A549 (cell line): Measurements from ENCODE around the gene DLG2. TPM values are rescaled to one million over a fixed set of nuclear protein-coding genes. Genes with fewer than 3 reads are reported as not detected.

ENCODE experiments used
- ATAC-seq, 2 experiments: fragments of 200-7000 bp in 1 of 2; fragments of >200 bp in 1 of 2; cut with Nextera tagmentation in 1 of 2; cut with Tn5 transposase in 1 of 2; 3 replicates each; pipeline versions ENCODE4 v1.8.0 to v1.9.1; 2018 to 2020; ENCODE audit warnings: mild to moderate bottlenecking in 1 of 2, moderate library complexity in 1 of 2
- CTCF ChIA-PET: fragments of 300-600 bp; sonication (Branson Sonifier 250); formaldehyde crosslinking; extraction: SDS; loops from one replicate; lab custom pipeline; 2021; ENCODE audit warnings: antibody characterized with exemption, inconsistent platforms; lab: Yijun Ruan, JAX
- POLR2A ChIA-PET: fragments of 350-600 bp; formaldehyde crosslinking; extraction: SDS; loops from one replicate; lab custom pipeline; 2021; ENCODE audit warnings: antibody characterized with exemption, inconsistent platforms; lab: Yijun Ruan, JAX
- DNase-seq, 2 experiments: peaks; one replicate each; pipeline versions ENCODE4 v3.0.0 to v3.0.0-alpha.2; 2011 to 2016; ENCODE audit warnings: low read depth in 1 of 2, low spot score in 1 of 2
- FAIRE-seq: peaks from 2 replicates; lab custom pipeline; 2011; peaks lifted over from hg19 to GRCh38; lab: Jason Lieb, UNC
- H3K27ac ChIP-seq, 2 experiments: fragments of >200 bp; sonication (Bioruptor Twin); formaldehyde crosslinking; 3 replicates each; pipeline ENCODE4 v1.5.1; 2016 to 2017
- H3K4me1 ChIP-seq: fragments of >200 bp; sonication (Bioruptor Twin); formaldehyde crosslinking; 3 replicates; pipeline ENCODE4 v1.6.1; 2016
- H3K4me2 ChIP-seq: fragments of >200 bp; sonication (Bioruptor Twin); formaldehyde crosslinking; 3 replicates; pipeline ENCODE4 v1.6.1; 2016
- H3K4me3 ChIP-seq: fragments of >200 bp; sonication (Bioruptor Twin); formaldehyde crosslinking; 3 replicates; pipeline ENCODE4 v1.5.1; 2016
- H3K9me3 ChIP-seq: fragments of >200 bp; sonication (Bioruptor Twin); formaldehyde crosslinking; 3 replicates; pipeline ENCODE4 v1.6.1; 2016
- CBX2 ChIP-seq: fragments of 200-600 bp; sonication (generic); IDR thresholded peaks from 2 replicates; pipeline ENCODE4 v1.6.1; 2016; ENCODE audit warnings: low read depth, mild to moderate bottlenecking, borderline replicate concordance
- ELK1 ChIP-seq: fragments of 150-350 bp; IDR thresholded peaks from 2 replicates; pipeline ENCODE4 v1.6.1; 2014; ENCODE audit warnings: low read depth, mild to moderate bottlenecking, low read length
- EP300 ChIP-seq, 2 experiments: fragments of >200 bp; sonication (Bioruptor Twin); formaldehyde crosslinking; IDR thresholded peaks; 2 replicates in 1 of 2; 3 replicates in 1 of 2; pipeline ENCODE4 v1.6.1; 2016 to 2017
- ESRRA ChIP-seq: fragments of 150-350 bp; IDR thresholded peaks from 2 replicates; pipeline ENCODE4 v1.6.1; 2014; ENCODE audit warnings: mild to moderate bottlenecking, low read length, borderline replicate concordance
- HDAC2 ChIP-seq: fragments of 200-600 bp; sonication (generic); IDR thresholded peaks from 2 replicates; pipeline ENCODE4 v1.6.1; 2016
- HEYL ChIP-seq: fragments of 250-450 bp; sonication (Bioruptor Pico); IDR thresholded peaks from 2 replicates; pipeline ENCODE4 v1.8.0; 2021; ENCODE audit warnings: mild to moderate bottlenecking, moderate library complexity
- HOXA7 ChIP-seq: fragments of 250-450 bp; sonication (Bioruptor Pico); IDR thresholded peaks from 2 replicates; pipeline ENCODE4 v1.5.0; 2020; ENCODE audit warnings: mild to moderate bottlenecking, moderate library complexity
- HOXB13 ChIP-seq: fragments of 250-450 bp; sonication (Bioruptor Pico); IDR thresholded peaks from 2 replicates; pipeline ENCODE4 v1.5.0; 2020; ENCODE audit warnings: low read depth, mild to moderate bottlenecking, moderate library complexity
- HOXB5 ChIP-seq: fragments of 250-450 bp; sonication (Bioruptor Pico); IDR thresholded peaks from 2 replicates; pipeline ENCODE4 v1.5.0; 2020; ENCODE audit warnings: mild to moderate bottlenecking, moderate library complexity
- JUN ChIP-seq, 2 experiments: fragments of >200 bp; sonication (Bioruptor Twin); formaldehyde crosslinking; IDR thresholded peaks; 2 replicates in 1 of 2; 3 replicates in 1 of 2; pipeline ENCODE4 v1.6.1; 2016 to 2017
- KDM1A ChIP-seq: fragments of 200-600 bp; sonication (generic); IDR thresholded peaks from 2 replicates; pipeline ENCODE4 v1.6.1; 2016; ENCODE audit warnings: low read depth, mild to moderate bottlenecking
- KDM5A ChIP-seq: fragments of 200-600 bp; sonication (generic); IDR thresholded peaks from 2 replicates; pipeline ENCODE4 v1.6.1; 2016; ENCODE audit warnings: antibody characterized with exemption, mild to moderate bottlenecking
- MAFK ChIP-seq: fragments of 450-650 bp; IDR thresholded peaks from 2 replicates; pipeline ENCODE4 v1.6.1; 2014; ENCODE audit not compliant: partially characterized antibody
- MAZ ChIP-seq: fragments of 150-350 bp; IDR thresholded peaks from 2 replicates; pipeline ENCODE4 v1.6.1; 2014; ENCODE audit warnings: antibody characterized with exemption, low read depth, low read length, borderline replicate concordance
- NFE2L2 ChIP-seq: fragments of 150-350 bp; conservative IDR thresholded peaks from 2 replicates; pipeline ENCODE4 v1.6.1; 2014; ENCODE audit warnings: low read length
- NPAS2 ChIP-seq: fragments of 250-450 bp; sonication (Bioruptor Pico); IDR thresholded peaks from 2 replicates; pipeline ENCODE4 v1.8.0; 2022; ENCODE audit warnings: mild to moderate bottlenecking, moderate library complexity, borderline replicate concordance
- PHF8 ChIP-seq: fragments of 200-600 bp; sonication (generic); IDR thresholded peaks from 2 replicates; pipeline ENCODE4 v1.6.1; 2016; ENCODE audit warnings: low read depth, mild to moderate bottlenecking, antibody characterized with exemption, moderate library complexity, borderline replicate concordance
- RAD21 ChIP-seq, 2 experiments: fragments of >200 bp in 1 of 2; sonication (Bioruptor Twin) in 1 of 2; formaldehyde crosslinking in 1 of 2; IDR thresholded peaks in 1 of 2; conservative IDR thresholded peaks in 1 of 2; 2 replicates in 1 of 2; 3 replicates in 1 of 2; pipeline ENCODE4 v1.6.1; 2012 to 2018; ENCODE audit warnings: inconsistent platforms in 1 of 2
- RCOR1 ChIP-seq: fragments of 150-350 bp; IDR thresholded peaks from 2 replicates; pipeline ENCODE4 v1.6.1; 2014; ENCODE audit warnings: antibody characterized with exemption, low read length, low read depth
- RNF2 ChIP-seq: fragments of 200-600 bp; sonication (generic); IDR thresholded peaks from 2 replicates; pipeline ENCODE4 v1.6.1; 2016; ENCODE audit warnings: low read depth, mild to moderate bottlenecking, antibody characterized with exemption, moderate library complexity, borderline replicate concordance
- SREBF2 ChIP-seq: fragments of 450-650 bp; IDR thresholded peaks from 2 replicates; pipeline ENCODE4 v1.6.1; 2014; ENCODE audit warnings: mild to moderate bottlenecking, moderate library complexity
- USF2 ChIP-seq: fragments of 450-650 bp; IDR thresholded peaks from 2 replicates; pipeline ENCODE4 v1.6.1; 2014; ENCODE audit warnings: antibody characterized with exemption
- ZC3H11A ChIP-seq: fragments of 450-650 bp; IDR thresholded peaks from 2 replicates; pipeline ENCODE4 v1.6.1; 2014; ENCODE audit warnings: antibody characterized with exemption, mild to moderate bottlenecking
- ZFP36 ChIP-seq: fragments of 450-650 bp; IDR thresholded peaks from 2 replicates; pipeline ENCODE4 v1.6.1; 2014; ENCODE audit warnings: borderline replicate concordance; ENCODE audit not compliant: partially characterized antibody
- ZNF302 ChIP-seq: fragments of 250-450 bp; sonication (Bioruptor Pico); IDR thresholded peaks from 2 replicates; pipeline ENCODE4 v1.9.0; 2021; ENCODE audit warnings: inconsistent platforms, mild to moderate bottlenecking, moderate library complexity
- ZSCAN20 ChIP-seq: fragments of 250-450 bp; sonication (Bioruptor Pico); IDR thresholded peaks from 2 replicates; pipeline ENCODE4 v1.8.0; 2022; ENCODE audit warnings: mild to moderate bottlenecking, moderate library complexity
- WGBS: methylation state at CpG from one replicate; pipeline ENCODE4 v1.1.6; 2017; ENCODE audit errors: missing lambda C conversion rate; 5-methylcytosine and 5-hydroxymethylcytosine counted together
- polyA plus RNA-seq, 4 experiments: library from polyadenylated mRNA; depleted of rRNA in 3 of 4; stranded (reverse); fragments of >200 nt; fragmentation: RNase III in 1 of 4; extraction: RNeasy Plus Mini Kit Qiagen cat#74134 plus additional on column Dnase treatment in 1 of 4; gene quantifications; 2 replicates in 3 of 4; 3 replicates in 1 of 4; pipeline ENCODE4 v1.2.3, GENCODE V29; 2011 to 2017
- TF ChIP-seq, protein P1 (sequence below): fragments of >200 bp; sonication (Bioruptor Twin); formaldehyde crosslinking; IDR thresholded peaks from 2 replicates; pipeline ENCODE4 v1.6.1; 2016
- TF ChIP-seq, protein P2 (sequence below): IDR thresholded peaks from 2 replicates; pipeline ENCODE4 v1.6.1; 2012
- TF ChIP-seq, protein P3 (sequence below): IDR thresholded peaks from 2 replicates; pipeline ENCODE4 v1.6.1; 2012; ENCODE audit warnings: low read depth, borderline replicate concordance
- TF ChIP-seq, protein P4 (sequence below): fragments of 250-450 bp; sonication (Bioruptor Pico); IDR thresholded peaks from 2 replicates; pipeline ENCODE4 v1.5.0; 2020; ENCODE audit warnings: low read depth, mild to moderate bottlenecking, moderate library complexity
- TF ChIP-seq, protein P5 (sequence below): IDR thresholded peaks from 2 replicates; pipeline ENCODE4 v1.6.1; 2012

The DLG2 gene
- polyA plus RNA-seq, 2 of the 4 experiments (the other 2 are of a cell fraction): 0.26 to 0.79 TPM

DNA sequence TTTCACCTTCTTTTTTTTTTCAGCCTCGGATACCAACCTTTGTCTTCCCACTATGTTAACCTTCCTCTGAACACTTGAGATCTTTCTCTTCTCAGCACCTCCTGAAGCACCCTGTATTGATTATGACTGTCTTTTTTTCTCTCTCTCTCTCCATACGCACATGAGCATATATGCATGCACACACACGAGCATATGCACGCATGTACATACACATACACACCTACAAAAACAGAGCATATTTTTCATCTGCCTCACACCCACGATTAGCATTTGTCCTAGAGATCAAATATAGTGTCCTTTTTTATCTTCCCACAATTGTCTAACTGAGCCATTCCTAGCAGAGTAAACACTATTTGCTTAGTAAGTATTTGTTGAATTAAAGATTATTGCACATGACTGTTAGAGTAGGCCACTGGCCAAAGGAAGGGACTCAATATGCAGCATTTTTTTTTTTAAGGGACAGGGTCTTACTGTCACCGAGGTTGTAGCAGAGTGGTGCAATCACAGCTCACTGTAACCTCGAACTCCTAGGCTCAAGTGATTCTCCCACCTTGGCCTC is 1718.8 kb downstream of the DLG2 start (continued):
- TF ChIP-seq ESRRA: no peak
- TF ChIP-seq EP300 (IDR thresholded peaks at IDR 0.05): no peak
- TF ChIP-seq, protein P1, sequence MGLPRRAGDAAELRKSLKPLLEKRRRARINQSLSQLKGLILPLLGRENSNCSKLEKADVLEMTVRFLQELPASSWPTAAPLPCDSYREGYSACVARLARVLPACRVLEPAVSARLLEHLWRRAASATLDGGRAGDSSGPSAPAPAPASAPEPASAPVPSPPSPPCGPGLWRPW: no peak
- no peak for TF ChIP-seq HDAC2
- TF ChIP-seq ZNF302 (CRISPR knock-in tag): no peak

- POLR2A ChIA-PET: no interaction called here
- FAIRE-seq (no peak), ATAC-seq (no peak)
- H3K27ac ChIP-seq: no peak overlapping the region
- TF ChIP-seq, protein P2, sequence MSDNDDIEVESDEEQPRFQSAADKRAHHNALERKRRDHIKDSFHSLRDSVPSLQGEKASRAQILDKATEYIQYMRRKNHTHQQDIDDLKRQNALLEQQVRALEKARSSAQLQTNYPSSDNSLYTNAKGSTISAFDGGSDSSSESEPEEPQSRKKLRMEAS: no peak
- no peak for TF ChIP-seq ZC3H11A
- TF ChIP-seq USF2: no peak
- TF ChIP-seq SREBF2: no peak
- TF ChIP-seq EP300 (IDR thresholded peaks at IDR 0.05): no peak
- no peak for TF ChIP-seq NPAS2 (CRISPR knock-in tag)
- TF ChIP-seq JUN (IDR thresholded peaks at IDR 0.05): no peak
- TF ChIP-seq KDM5A: no peak
- no peak for TF ChIP-seq NFE2L2
- TF ChIP-seq ZSCAN20: no peak
- no peak for TF ChIP-seq MAZ
- TF ChIP-seq PHF8: no peak
- no peak for TF ChIP-seq HOXA7
- TF ChIP-seq, all 56 proteins: peak for 0
- H3K9me3 ChIP-seq: no peaks in the 10 kb centered on the region
- no peaks in the 10 kb centered on the region for H3K4me1 ChIP-seq
- H3K4me3 ChIP-seq: no peak overlapping the region
- no peak for DNase-seq
- H3K4me2 ChIP-seq: no peak overlapping the region
- CTCF ChIA-PET: interaction anchor here (0.7 kb wide), 1 partner anchor 565 kb away, joined by 3 read pairs; no protein-coding TSS in a partner anchor
Observed at GRCh38 chr11:83895516-83895915, 1731.6 kb downstream of the DLG2 start.

DNA sequence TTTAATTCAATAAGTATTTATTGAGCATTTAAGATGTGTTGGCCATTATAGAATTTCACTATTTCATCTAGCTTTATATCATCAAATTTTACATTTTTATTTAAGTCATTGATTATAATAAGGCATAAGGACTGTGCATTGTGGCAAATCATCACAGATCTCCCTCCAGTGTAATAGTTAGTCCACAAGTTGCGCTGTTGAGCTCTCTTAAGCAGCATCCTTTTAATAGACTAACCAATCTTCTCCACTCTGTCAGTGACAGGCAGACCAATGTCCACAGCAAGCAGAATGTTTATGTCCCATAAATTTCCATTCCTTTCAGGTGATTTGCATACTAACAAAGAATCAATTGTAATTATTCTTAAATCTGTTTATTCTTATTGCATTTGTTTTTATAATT is 1745.7 kb downstream of the DLG2 start:
- 0% methylated on average over 1 of the region's 1 CpG for WGBS
- TF ChIP-seq RAD21 (conservative IDR thresholded peaks at IDR 0.05 in 1 of 2, IDR thresholded peaks at IDR 0.05 in 1 of 2): no peak
- no peak for TF ChIP-seq CBX2
- TF ChIP-seq KDM1A: no peak
- no peak for TF ChIP-seq RNF2
- no peak for TF ChIP-seq HOXB13 (CRISPR knock-in tag)
- TF ChIP-seq ESRRA: no peak
- TF ChIP-seq ZFP36: no peak
- TF ChIP-seq HOXB5 (CRISPR knock-in tag): no peak
- no peak for TF ChIP-seq ELK1
- TF ChIP-seq, protein P3, sequence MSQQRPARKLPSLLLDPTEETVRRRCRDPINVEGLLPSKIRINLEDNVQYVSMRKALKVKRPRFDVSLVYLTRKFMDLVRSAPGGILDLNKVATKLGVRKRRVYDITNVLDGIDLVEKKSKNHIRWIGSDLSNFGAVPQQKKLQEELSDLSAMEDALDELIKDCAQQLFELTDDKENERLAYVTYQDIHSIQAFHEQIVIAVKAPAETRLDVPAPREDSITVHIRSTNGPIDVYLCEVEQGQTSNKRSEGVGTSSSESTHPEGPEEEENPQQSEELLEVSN: no peak
- no peak for TF ChIP-seq RCOR1
- TF ChIP-seq, protein P4, sequence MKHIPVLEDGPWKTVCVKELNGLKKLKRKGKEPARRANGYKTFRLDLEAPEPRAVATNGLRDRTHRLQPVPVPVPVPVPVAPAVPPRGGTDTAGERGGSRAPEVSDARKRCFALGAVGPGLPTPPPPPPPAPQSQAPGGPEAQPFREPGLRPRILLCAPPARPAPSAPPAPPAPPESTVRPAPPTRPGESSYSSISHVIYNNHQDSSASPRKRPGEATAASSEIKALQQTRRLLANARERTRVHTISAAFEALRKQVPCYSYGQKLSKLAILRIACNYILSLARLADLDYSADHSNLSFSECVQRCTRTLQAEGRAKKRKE: no peak
- TF ChIP-seq HEYL (CRISPR knock-in tag): no peak
- TF ChIP-seq MAFK: no peak
- TF ChIP-seq, protein P5, sequence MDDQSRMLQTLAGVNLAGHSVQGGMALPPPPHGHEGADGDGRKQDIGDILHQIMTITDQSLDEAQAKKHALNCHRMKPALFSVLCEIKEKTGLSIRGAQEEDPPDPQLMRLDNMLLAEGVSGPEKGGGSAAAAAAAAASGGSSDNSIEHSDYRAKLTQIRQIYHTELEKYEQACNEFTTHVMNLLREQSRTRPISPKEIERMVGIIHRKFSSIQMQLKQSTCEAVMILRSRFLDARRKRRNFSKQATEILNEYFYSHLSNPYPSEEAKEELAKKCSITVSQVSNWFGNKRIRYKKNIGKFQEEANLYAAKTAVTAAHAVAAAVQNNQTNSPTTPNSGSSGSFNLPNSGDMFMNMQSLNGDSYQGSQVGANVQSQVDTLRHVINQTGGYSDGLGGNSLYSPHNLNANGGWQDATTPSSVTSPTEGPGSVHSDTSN: no peak
- H3K4me1 ChIP-seq: no peaks in the 10 kb centered on the region
- no peak overlapping the region for H3K27ac ChIP-seq
- H3K9me3 ChIP-seq: no peaks in the 10 kb centered on the region
- ChIA-PET POLR2A (no interaction called here), CTCF (no interaction called here)
- H3K4me2 ChIP-seq: no peak overlapping the region
- peak; percentile 24 to 51; a peak in 1 of 6 replicates for ATAC-seq
- H3K4me3 ChIP-seq: no peak overlapping the region
- FAIRE-seq: no peak
- peak in 1 of 2 experiments; percentile 11 for DNase-seq
